Esophagus squamous epithelium (tissue), 5 donors: ENCODE data around the gene APPBP2. TPM values are rescaled to one million over a fixed set of nuclear protein-coding genes. Genes with fewer than 3 reads are reported as not detected.
A peak's percentile ranks its signal among the peaks of the same experiment; 100 is the strongest.
"Not testable (repeated sequence)": the region's sequence is repeated elsewhere in the genome, so short reads cannot be mapped to it uniquely, and the experiment has no call there.

Experiments used
- DNase-seq: peaks from one replicate; lab custom pipeline; 2025; lab: John Stamatoyannopoulos, UW
- H3K27ac ChIP-seq, 4 donors: fragments of 200-600 bp; sonication (generic); one replicate each; pipeline ENCODE4 v1.5.1; 2016 to 2019; ENCODE audit warnings: mild to moderate bottlenecking in 1 of 4
- H3K27me3 ChIP-seq, 4 donors: fragments of 200-600 bp; sonication (generic); 1 replicate in 3 of 4; 2 replicates in 1 of 4; pipeline versions ENCODE4 v1.5.1 to v1.6.0; 2017 to 2021; ENCODE audit warnings: antibody characterized with exemption in 1 of 4
- H3K36me3 ChIP-seq, 3 donors: fragments of 200-600 bp; sonication (generic); one replicate each; pipeline ENCODE4 v1.5.1; 2016 to 2019
- H3K4me1 ChIP-seq, 3 donors: fragments of 200-600 bp; sonication (generic); one replicate each; pipeline ENCODE4 v1.5.1; 2017 to 2019
- H3K4me3 ChIP-seq, 4 donors: fragments of 200-600 bp; sonication (generic); 1 replicate in 3 of 4; 2 replicates in 1 of 4; pipeline ENCODE4 v1.5.1; 2016 to 2019; ENCODE audit warnings: mild to moderate bottlenecking in 2 of 4, moderate library complexity in 1 of 4
- H3K9me3 ChIP-seq, 3 donors: fragments of 200-600 bp; sonication (generic); one replicate each; pipeline ENCODE4 v1.5.1; 2016 to 2019
- POLR2A ChIP-seq, 4 donors: fragments of 450-650 bp; IDR thresholded peaks; one replicate each; pipeline ENCODE4 v1.6.1; 2017; ENCODE audit warnings: antibody characterized with exemption in 4 of 4, mild to moderate bottlenecking in 4 of 4, moderate library complexity in 3 of 4
- WGBS, 2 donors: methylation state at CpG; one replicate each; pipeline ENCODE4 v1.1.5; 2018; 5-methylcytosine and 5-hydroxymethylcytosine counted together
- intact Hi-C: fragments of 100-400 bp; cut with DNase I; formaldehyde crosslinking; loops from one replicate; pipeline ENCODE4 v1.15.0; 2022
- total RNA-seq, 4 donors: library from RNA; depleted of rRNA; stranded (reverse); fragments of >200 nt; gene quantifications; one replicate each; pipeline ENCODE4 v1.1.0, GENCODE V29; 2016
- TF ChIP-seq, protein P1 (sequence below), 6 experiments: fragments of 450-650 bp in 4 of 6; fragments of 200-600 bp in 2 of 6; sonication (generic) in 2 of 6; IDR thresholded peaks; one replicate each; pipeline ENCODE4 v1.5.1; 2016 to 2019; ENCODE audit warnings: antibody characterized with exemption in 6 of 6, mild to moderate bottlenecking in 4 of 6, moderate library complexity in 4 of 6
- donor health status: DM: yes; HTN: yes; CAD: no.

APPBP2 gene
- total RNA-seq, 4 donors from 2014 or later, result 9.7 to 26.3 (median 16.0) TPM

DNA sequence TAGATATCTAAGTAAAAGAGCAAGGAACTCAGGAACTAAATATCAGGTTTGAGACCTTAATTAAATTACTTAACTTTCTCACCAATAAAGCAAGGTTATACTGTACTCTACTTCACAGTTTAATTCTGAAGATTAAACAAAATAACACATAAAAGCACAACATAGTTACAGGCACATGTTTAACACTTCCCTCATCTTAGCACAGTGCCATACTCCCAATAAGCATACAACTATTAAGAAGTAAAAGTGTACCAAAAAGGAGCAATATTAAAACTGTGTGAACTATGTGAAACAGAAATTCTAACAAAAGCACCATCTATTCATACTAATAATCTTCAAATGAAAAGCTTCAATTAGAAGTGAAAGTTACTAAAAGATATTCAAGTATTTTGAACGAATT lies 2.2 kb downstream of the APPBP2 start:
- TF ChIP-seq, protein P1, sequence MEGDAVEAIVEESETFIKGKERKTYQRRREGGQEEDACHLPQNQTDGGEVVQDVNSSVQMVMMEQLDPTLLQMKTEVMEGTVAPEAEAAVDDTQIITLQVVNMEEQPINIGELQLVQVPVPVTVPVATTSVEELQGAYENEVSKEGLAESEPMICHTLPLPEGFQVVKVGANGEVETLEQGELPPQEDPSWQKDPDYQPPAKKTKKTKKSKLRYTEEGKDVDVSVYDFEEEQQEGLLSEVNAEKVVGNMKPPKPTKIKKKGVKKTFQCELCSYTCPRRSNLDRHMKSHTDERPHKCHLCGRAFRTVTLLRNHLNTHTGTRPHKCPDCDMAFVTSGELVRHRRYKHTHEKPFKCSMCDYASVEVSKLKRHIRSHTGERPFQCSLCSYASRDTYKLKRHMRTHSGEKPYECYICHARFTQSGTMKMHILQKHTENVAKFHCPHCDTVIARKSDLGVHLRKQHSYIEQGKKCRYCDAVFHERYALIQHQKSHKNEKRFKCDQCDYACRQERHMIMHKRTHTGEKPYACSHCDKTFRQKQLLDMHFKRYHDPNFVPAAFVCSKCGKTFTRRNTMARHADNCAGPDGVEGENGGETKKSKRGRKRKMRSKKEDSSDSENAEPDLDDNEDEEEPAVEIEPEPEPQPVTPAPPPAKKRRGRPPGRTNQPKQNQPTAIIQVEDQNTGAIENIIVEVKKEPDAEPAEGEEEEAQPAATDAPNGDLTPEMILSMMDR (IDR thresholded peaks at IDR 0.05), result no peak
- no peak for TF ChIP-seq POLR2A (IDR thresholded peaks at IDR 0.05)
- DNase-seq, result no peak
- intact Hi-C loops, result no loop called here
- Histone ChIP-seq H3K9me3 (no peaks in the 10 kb centered on the region), H3K27ac (peak overlapping the region in 1 of 4 donors; percentile 99), H3K27me3 (no peaks in the 10 kb centered on the region), H3K36me3 (peaks cover 0 to 15% (median 0%) of the 10 kb centered on the region in 3 donors), H3K4me1 (peaks cover 4 to 51% (median 7%) of the 10 kb centered on the region in 3 donors), H3K4me3 (peak overlapping the region in 3 of 4 donors; percentile 90 to 94 (median 92))
- 6 to 7% methylated on average over 1 of the region's 1 CpG for WGBS, 2 donors

DNA sequence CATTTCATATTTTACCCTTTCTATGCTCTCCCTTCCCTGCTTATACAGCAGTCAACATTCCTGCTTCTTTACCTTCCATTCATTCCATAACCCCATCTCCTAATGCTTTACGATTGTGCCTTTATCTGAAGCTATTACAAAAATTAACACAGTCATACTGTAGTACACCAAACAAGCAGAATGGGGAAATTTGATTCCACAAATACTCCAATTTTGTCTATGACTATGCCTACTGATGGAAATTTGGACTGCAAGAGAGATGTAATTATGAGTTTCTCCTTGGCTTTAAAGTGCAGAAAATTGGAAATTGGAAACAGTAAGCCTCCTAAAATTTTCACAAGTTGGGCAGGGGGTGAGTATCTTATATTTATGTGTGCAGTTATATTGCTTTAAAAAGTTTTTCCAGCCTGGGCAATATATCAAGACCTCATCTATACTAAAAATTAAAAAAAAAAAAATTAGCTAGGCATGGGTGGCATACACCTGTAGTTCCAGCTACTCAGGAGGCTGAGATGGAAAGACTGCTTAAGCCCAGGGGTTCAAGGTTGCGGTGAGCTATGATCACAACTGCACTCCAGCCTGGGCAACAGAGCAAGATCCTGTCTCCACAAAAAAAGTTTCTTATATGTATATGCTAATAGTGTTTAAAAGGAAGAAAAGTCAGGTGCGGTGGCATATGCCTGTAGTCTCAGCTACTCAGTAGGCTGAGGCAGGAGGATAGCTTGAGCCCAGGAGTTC lies 3.0 kb downstream of the APPBP2 start:
- WGBS, 2 donors, result 91 to 95% methylated on average over 3 of the region's 3 CpGs
- DNase-seq, result no peak
- no peak for TF ChIP-seq POLR2A (IDR thresholded peaks at IDR 0.05)
- TF ChIP-seq, protein P1 (IDR thresholded peaks at IDR 0.05), result no peak
- Histone ChIP-seq H3K4me1 (peaks cover 4 to 56% (median 7%) of the 10 kb centered on the region in 3 donors), H3K4me3 (peak overlapping the region in 1 of 4 donors; percentile 5), H3K9me3 (no peaks in the 10 kb centered on the region), H3K27ac (no peak overlapping the region), H3K36me3 (peaks cover 0 to 20% (median 0%) of the 10 kb centered on the region in 3 donors), H3K27me3 (no peaks in the 10 kb centered on the region)
- intact Hi-C loops, result no loop called here

DNA sequence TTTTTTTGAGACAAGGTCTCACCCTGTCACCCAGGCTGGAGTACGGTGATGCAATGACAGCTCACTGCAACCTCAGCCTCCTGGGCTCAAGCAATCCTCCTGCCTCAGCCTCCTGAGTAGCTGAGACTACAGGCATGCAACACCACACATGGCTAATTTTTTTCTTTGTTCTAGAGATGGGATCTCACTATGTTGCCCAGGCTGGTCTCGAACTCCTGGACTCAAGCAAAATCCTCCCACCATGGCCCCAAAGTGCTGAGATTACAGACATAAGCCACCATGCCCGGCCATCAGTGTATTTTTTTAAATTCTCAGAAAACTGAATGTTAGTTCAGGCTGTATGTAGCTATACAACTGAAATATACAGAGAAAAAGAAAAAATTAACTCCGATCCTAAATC lies 6.2 kb downstream of the APPBP2 start:
- no peak for DNase-seq
- Histone ChIP-seq H3K9me3 (no peaks in the 10 kb centered on the region), H3K4me1 (peaks cover 0 to 47% (median 7%) of the 10 kb centered on the region in 3 donors), H3K4me3 (no peak overlapping the region), H3K27me3 (no peaks in the 10 kb centered on the region), H3K27ac (no peak overlapping the region), H3K36me3 (peaks cover 0 to 39% (median 0%) of the 10 kb centered on the region in 3 donors)
- 98 to 99% methylated on average over 4 of the region's 4 CpGs for WGBS, 2 donors
- TF ChIP-seq, protein P1 (IDR thresholded peaks at IDR 0.05), result no peak
- TF ChIP-seq POLR2A (IDR thresholded peaks at IDR 0.05), result no peak
- intact Hi-C loops, result no loop called here

DNA sequence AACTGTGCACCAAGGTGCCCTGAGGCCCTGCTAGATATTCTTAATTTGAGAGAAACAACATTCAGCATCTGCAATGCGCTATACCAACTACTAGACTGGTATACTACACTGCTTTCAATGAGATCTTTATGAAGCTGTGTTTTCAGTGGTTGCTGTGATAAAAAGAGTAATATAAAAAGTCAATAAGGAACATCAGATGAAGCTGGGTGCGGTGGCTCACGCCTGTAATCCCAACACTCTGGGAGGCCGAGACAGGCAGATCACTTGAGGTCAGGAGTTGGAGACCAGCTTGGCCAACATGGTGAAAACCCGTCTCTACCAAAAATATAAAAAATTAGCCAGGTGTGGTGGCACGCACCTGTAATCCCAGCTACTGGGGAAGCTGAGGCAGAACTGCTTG lies 10.4 kb downstream of the APPBP2 start:
- H3K9me3 ChIP-seq, DNase-seq, intact Hi-C loops, H3K4me1 ChIP-seq, H3K4me3 ChIP-seq, H3K27me3 ChIP-seq, H3K27ac ChIP-seq: not testable (repeated sequence)
- H3K36me3 ChIP-seq, result peaks cover 0 to 74% (median 11%) of the 10 kb centered on the region in 3 donors
- 88 to 99% methylated on average over 6 of the region's 6 CpGs for WGBS, 2 donors

DNA sequence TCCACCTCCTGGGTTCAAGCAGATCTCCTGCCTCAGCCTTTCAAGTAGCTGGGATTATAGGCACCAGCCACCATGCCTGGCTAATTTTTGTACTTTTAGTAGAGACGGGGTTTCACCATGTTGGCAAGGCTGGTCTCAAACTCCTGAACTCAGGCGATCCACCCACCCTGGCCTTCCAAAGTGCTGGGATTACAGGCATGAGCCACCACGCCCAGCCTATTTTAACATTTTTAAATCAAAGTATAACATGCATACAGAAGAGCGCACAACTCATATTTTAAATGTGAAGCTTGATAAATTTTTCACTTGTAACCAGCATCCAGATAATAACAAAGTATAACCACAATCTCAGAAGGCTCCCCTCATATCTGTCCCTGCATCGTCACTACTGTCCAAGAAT lies 10.8 kb downstream of the APPBP2 start:
- H3K4me1 ChIP-seq, H3K4me3 ChIP-seq, H3K27me3 ChIP-seq, H3K27ac ChIP-seq, intact Hi-C loops, DNase-seq, H3K9me3 ChIP-seq: not testable (repeated sequence)
- H3K36me3 ChIP-seq, result peaks cover 0 to 78% (median 11%) of the 10 kb centered on the region in 3 donors
- 95 to 96% methylated on average over 5 of the region's 5 CpGs for WGBS, 2 donors

DNA sequence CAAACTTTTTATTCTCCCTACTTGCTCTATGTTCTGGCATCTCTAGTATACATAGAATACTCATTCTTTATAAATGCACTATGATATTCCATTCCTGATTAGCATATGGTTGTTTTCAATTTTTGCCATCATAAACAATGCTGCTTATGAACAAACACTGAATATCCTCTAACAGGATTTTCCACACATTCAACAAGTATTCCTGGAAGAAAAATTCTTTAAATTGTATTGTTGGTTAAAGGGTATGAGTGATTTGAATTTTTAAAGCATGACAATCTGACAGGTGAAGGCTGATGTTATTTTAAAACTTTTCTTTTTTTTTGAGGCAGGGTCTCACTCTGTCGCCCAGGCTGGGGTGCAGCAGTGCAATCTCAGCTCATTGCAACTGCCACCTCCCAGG lies 11.5 kb downstream of the APPBP2 start:
- H3K36me3 ChIP-seq, result peaks cover 0 to 72% (median 11%) of the 10 kb centered on the region in 3 donors
- intact Hi-C loops, result no loop called here
- no peak overlapping the region for H3K4me3 ChIP-seq
- H3K9me3 ChIP-seq, result no peaks in the 10 kb centered on the region
- peaks cover 0 to 7% (median 0%) of the 10 kb centered on the region in 3 donors for H3K4me1 ChIP-seq
- H3K27me3 ChIP-seq, result no peaks in the 10 kb centered on the region
- WGBS, 2 donors, result 91 to 100% methylated on average over 1 of the region's 1 CpG
- H3K27ac ChIP-seq, result no peak overlapping the region
- DNase-seq, result no peak
- no peak for TF ChIP-seq POLR2A (IDR thresholded peaks at IDR 0.05)
- TF ChIP-seq, protein P1 (IDR thresholded peaks at IDR 0.05), result no peak
